Adrenal gland (tissue), 5 donors: ENCODE results near the gene SPRR3.

Source experiments
- CTCF ChIP-seq, 6 experiments: fragments of 450-650 bp in 4 of 6; fragments of 200-600 bp in 2 of 6; sonication (generic) in 1 of 6; IDR thresholded peaks; 1 replicate in 5 of 6; 2 replicates in 1 of 6; pipeline versions ENCODE4 v1.5.1 to v1.8.0; 2016 to 2021; ENCODE audit warnings: antibody characterized with exemption in 6 of 6, mild to moderate bottlenecking in 2 of 6, moderate library complexity in 1 of 6
- POLR2A ChIP-seq, 2 donors: fragments of 450-650 bp; IDR thresholded peaks; one replicate each; pipeline ENCODE4 v1.6.1; 2017; ENCODE audit warnings: antibody characterized with exemption in 2 of 2, mild to moderate bottlenecking in 2 of 2, moderate library complexity in 1 of 2
- donor health status: DM: no; HTN: no; CAD: no.

GRCh38 chr1:152976688-152977087, 24.9 kb upstream of the SPRR3 start:
- TF ChIP-seq CTCF (IDR thresholded peaks at IDR 0.05) (no peak), POLR2A (IDR thresholded peaks at IDR 0.05) (no peak)
